Tibial artery (tissue), 4 donors: ENCODE data around the gene IL4R.
A peak's percentile ranks its signal among the peaks of the same experiment; 100 is the strongest.

Source experiments
- DNase-seq, 2 donors: peaks; one replicate each; pipeline ENCODE4 v3.0.0-alpha.2; 2019
- H3K27ac ChIP-seq, 2 donors: fragments of 200-600 bp; sonication (generic) in 1 of 2; 1 replicate in 1 of 2; 2 replicates in 1 of 2; pipeline ENCODE4 v1.5.1; 2018 to 2019; ENCODE audit warnings: mild to moderate bottlenecking in 1 of 2
- H3K27me3 ChIP-seq, 2 donors: fragments of 200-600 bp; sonication (generic) in 1 of 2; one replicate each; pipeline versions ENCODE4 v1.5.1 to v1.6.0; 2016 to 2019
- H3K36me3 ChIP-seq, 3 donors: fragments of 200-600 bp; sonication (generic) in 2 of 3; one replicate each; pipeline ENCODE4 v1.5.1; 2016 to 2019; ENCODE audit warnings: mild to moderate bottlenecking in 2 of 3
- H3K4me1 ChIP-seq, 4 donors: fragments of 200-600 bp; sonication (generic) in 2 of 4; 1 replicate in 3 of 4; 2 replicates in 1 of 4; pipeline ENCODE4 v1.5.1; 2016 to 2019
- H3K4me3 ChIP-seq, 2 donors: fragments of 200-600 bp; sonication (generic) in 1 of 2; 1 replicate in 1 of 2; 2 replicates in 1 of 2; pipeline ENCODE4 v1.5.1; 2018 to 2019; ENCODE audit warnings: mild to moderate bottlenecking in 2 of 2
- H3K9me3 ChIP-seq, 3 donors: fragments of 200-600 bp; sonication (generic) in 1 of 3; one replicate each; pipeline ENCODE4 v1.5.1; 2016 to 2019
- intact Hi-C: fragments of 100-400 bp; cut with DNase I; formaldehyde crosslinking; loops from one replicate; pipeline ENCODE4 v1.15.0; 2023; ENCODE audit warnings: low total_unique reads
- TF ChIP-seq, protein P1 (sequence below), 2 experiments: fragments of 200-600 bp in 1 of 2; fragments of 450-650 bp in 1 of 2; IDR thresholded peaks; one replicate each; pipeline ENCODE4 v1.5.1; 2017 to 2019; ENCODE audit warnings: antibody characterized with exemption in 2 of 2, mild to moderate bottlenecking in 1 of 2, moderate library complexity in 1 of 2

IL4R gene

GRCh38 chr16:27367461-27368357 lies 53.9 kb downstream of the IL4R start:
- Histone ChIP-seq H3K27ac (peak overlapping the region; percentile 59 to 62), H3K4me1 (peaks cover 0 to 16% (median 10%) of the 10 kb centered on the region in 4 donors), H3K36me3 (peaks cover 7 to 17% (median 17%) of the 10 kb centered on the region in 3 donors), H3K9me3 (no peaks in the 10 kb centered on the region), H3K4me3 (peak overlapping the region; percentile 30 to 45), H3K27me3 (no peaks in the 10 kb centered on the region)
- TF ChIP-seq, protein P1, sequence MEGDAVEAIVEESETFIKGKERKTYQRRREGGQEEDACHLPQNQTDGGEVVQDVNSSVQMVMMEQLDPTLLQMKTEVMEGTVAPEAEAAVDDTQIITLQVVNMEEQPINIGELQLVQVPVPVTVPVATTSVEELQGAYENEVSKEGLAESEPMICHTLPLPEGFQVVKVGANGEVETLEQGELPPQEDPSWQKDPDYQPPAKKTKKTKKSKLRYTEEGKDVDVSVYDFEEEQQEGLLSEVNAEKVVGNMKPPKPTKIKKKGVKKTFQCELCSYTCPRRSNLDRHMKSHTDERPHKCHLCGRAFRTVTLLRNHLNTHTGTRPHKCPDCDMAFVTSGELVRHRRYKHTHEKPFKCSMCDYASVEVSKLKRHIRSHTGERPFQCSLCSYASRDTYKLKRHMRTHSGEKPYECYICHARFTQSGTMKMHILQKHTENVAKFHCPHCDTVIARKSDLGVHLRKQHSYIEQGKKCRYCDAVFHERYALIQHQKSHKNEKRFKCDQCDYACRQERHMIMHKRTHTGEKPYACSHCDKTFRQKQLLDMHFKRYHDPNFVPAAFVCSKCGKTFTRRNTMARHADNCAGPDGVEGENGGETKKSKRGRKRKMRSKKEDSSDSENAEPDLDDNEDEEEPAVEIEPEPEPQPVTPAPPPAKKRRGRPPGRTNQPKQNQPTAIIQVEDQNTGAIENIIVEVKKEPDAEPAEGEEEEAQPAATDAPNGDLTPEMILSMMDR (IDR thresholded peaks at IDR 0.05): peak; percentile 85 to 89
- intact Hi-C loops: loop anchor here (2.0 kb wide), 2 partner anchors 133 to 189 kb away; no protein-coding TSS in a partner anchor
- DNase-seq: peak; percentile 83 to 91

- Histone ChIP-seq H3K27ac (no peak overlapping the region), H3K4me3 (peak overlapping the region in 1 of 2 donors; percentile 45), H3K9me3 (no peaks in the 10 kb centered on the region), H3K4me1 (peaks cover 0 to 16% (median 10%) of the 10 kb centered on the region in 4 donors), H3K36me3 (peaks cover under 1 to 11% (median 11%) of the 10 kb centered on the region in 3 donors), H3K27me3 (no peaks in the 10 kb centered on the region)
- TF ChIP-seq, protein P1 (IDR thresholded peaks at IDR 0.05): no peak
- no peak for DNase-seq
- intact Hi-C loops: loop anchor here (2.0 kb wide), 2 partner anchors 134 to 190 kb away; no protein-coding TSS in a partner anchor
Observed at GRCh38 chr16:27368358-27368722, 54.6 kb downstream of the IL4R start.

- no peaks in the 10 kb centered on the region for H3K27me3 ChIP-seq
- no peaks in the 10 kb centered on the region for H3K9me3 ChIP-seq
- no peaks in the 10 kb centered on the region for H3K36me3 ChIP-seq
- H3K4me1 ChIP-seq: peaks cover 0 to 12% (median 7%) of the 10 kb centered on the region in 4 donors
- DNase-seq: no peak
- TF ChIP-seq, protein P1 (IDR thresholded peaks at IDR 0.05): no peak
- H3K27ac ChIP-seq: no peak overlapping the region
- intact Hi-C loops: loop anchor here (2.0 to 10.0 kb wide), 3 partner anchors 85 to 191 kb away; no protein-coding TSS in a partner anchor
- H3K4me3 ChIP-seq: no peak overlapping the region
Observed at GRCh38 chr16:27369806-27370205, 56.0 kb downstream of the IL4R start.

DNA sequence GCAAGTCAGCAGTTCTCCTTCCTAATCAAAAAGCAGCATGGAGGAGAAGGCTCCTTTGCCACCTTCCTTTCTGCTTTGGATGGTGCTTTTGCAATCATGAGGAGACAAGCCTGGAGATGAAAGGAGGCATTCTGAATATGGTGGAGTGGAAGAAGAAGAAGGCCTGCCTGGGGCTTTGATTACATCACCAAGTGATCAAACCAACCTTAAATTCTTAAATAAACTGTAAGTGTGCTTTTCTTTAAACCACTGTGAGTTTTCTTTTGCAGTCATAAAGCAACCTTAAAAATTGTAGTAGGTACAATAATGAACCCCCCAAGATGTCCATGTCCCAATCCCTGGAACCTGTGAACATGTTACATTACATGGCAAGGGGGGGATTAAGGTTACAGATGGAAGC lies 56.5 kb downstream of the IL4R start:
- Histone ChIP-seq H3K4me3 (no peak overlapping the region), H3K27ac (no peak overlapping the region), H3K27me3 (no peaks in the 10 kb centered on the region), H3K9me3 (no peaks in the 10 kb centered on the region), H3K4me1 (peaks cover 0 to 15% (median 8%) of the 10 kb centered on the region in 4 donors), H3K36me3 (no peaks in the 10 kb centered on the region)
- no peak for DNase-seq
- intact Hi-C loops: loop anchor here (10.0 kb wide), 1 partner anchor 84 kb away; no protein-coding TSS in a partner anchor
- TF ChIP-seq, protein P1 (IDR thresholded peaks at IDR 0.05): no peak

- no peaks in the 10 kb centered on the region for H3K27me3 ChIP-seq
- no peak overlapping the region for H3K27ac ChIP-seq
- peaks cover 0 to 7% (median 2%) of the 10 kb centered on the region in 4 donors for H3K4me1 ChIP-seq
- no peak for DNase-seq
- TF ChIP-seq, protein P1 (IDR thresholded peaks at IDR 0.05): no peak
- H3K9me3 ChIP-seq: no peaks in the 10 kb centered on the region
- intact Hi-C loops: loop anchor here (10.0 kb wide), 1 partner anchor 81 kb away; no protein-coding TSS in a partner anchor
- H3K36me3 ChIP-seq: no peaks in the 10 kb centered on the region
- no peak overlapping the region for H3K4me3 ChIP-seq
Observed at GRCh38 chr16:27373312-27373711, 59.5 kb downstream of the IL4R start.
